HG03342 (cell line): ENCODE results near the gene GRK5.
A peak's percentile ranks its signal among the peaks of the same experiment; 100 is the strongest.
"Not testable (repeated sequence)": the region's sequence is repeated elsewhere in the genome, so short reads cannot be mapped to it uniquely, and the experiment has no call there.

Source experiments
- ATAC-seq: cut with Tn5 transposase; IDR thresholded peaks from one replicate; pipeline ENCODE4 v1.9.1; 2021; ENCODE audit warnings: mild to moderate bottlenecking, moderate library complexity; ENCODE audit not compliant: unreplicated experiment

GRK5 gene

DNA sequence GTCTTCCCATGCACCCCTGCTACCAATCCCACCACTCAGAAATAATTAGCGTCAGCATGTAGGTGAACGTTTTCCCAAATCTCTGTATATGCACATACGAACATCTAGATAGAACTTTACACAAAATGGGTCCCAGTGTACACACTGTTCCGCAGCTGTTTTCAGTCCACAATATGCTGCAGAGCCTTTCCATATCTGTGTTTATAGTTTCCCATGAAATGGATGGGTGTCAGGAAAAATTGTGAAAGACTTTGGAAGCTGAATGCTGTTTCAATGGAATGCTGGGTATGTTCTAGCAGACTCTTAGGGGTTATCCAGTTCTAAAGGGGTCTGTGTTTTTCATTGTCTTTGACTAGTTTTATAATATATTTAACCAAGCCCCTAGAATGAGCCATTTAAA, 13.8 kb downstream of the GRK5 start:
- no peak for ATAC-seq

DNA sequence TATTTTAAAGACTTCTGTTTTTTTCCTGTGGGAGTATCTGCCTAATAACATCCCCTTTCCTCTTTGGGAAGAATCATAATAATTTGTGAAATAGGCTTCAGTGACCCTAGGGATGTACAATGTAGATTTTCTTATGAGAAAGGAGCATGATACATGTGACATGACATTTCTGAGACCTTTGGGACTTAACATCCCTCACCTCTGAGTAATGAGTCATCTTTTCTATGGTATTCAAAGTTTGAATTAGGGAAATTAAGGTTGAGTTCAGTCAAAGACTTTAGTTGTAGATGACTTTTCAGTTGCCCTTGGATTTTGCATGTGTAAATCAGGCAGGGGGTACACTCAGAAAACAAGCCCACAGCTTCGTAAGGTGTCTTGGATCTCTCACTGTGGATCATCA, 14.3 kb downstream of the GRK5 start:
- peak; percentile 46 for ATAC-seq

DNA sequence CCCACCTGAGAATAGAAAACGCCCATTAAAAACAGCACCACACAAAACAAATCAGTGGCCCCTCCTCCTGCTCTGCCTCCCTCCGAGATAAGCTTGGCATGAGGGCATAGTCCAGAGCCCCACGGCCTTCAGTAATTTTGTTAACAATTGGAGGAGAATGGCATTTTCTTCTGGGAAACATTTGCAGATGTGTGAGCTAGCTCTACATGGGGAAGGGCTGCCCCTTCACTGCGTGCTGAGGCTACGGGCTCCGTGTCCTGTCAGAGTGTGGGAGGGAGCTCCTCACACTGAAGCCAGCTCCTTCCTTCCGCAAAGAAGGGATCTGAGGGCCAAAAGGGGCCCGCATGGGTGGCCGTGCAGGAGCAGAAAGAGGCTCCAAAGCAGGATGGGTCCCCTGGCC, 15.2 kb downstream of the GRK5 start:
- ATAC-seq, result no peak

DNA sequence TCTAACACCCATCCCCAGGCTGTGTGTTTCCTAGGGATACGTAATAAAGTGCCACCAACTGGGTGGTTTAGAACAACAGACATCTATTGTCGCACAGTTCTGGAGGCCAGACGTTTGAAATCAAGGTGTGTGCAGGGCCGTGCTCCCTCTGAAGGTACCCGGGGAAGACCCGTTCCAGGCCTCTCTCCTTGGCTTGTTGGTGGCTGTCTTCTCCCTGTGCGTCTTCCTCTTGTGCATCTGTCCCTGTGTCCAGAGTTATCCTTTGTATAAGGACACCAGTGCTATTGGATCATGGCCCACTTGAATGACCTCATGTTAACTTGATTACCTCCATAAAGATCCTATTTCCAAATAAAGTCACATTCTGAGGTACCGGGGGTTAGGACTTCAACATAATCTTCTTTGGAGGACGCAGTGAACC, 15.6 kb downstream of the GRK5 start:
- no peak for ATAC-seq

DNA sequence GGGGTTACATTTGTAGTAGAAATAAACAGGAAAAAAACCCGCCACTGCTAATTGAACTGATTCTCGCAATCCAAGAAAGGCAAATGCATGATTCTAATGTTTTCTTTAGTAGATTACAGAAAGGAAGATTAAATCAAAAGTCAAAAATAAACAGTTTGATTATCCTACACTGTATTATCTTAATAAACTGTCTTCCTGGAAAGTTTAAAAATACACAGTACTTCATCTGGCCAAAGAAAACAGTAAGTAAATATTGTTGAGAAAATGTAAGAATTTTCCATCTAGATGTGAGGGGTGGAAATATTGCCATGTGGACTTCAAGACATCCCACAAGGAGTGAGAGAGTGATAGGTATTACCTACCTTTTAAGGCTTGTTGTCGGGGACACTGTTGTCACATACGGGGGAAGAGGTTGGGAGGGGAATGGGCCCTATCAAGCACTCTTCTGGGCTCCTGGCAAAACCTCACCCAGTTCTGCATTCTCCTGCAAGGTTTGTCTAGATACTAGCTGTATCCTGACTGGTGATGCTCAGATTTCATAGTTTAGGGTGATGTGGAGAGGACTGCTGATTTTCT, 17.8 kb downstream of the GRK5 start:
- no peak for ATAC-seq

DNA sequence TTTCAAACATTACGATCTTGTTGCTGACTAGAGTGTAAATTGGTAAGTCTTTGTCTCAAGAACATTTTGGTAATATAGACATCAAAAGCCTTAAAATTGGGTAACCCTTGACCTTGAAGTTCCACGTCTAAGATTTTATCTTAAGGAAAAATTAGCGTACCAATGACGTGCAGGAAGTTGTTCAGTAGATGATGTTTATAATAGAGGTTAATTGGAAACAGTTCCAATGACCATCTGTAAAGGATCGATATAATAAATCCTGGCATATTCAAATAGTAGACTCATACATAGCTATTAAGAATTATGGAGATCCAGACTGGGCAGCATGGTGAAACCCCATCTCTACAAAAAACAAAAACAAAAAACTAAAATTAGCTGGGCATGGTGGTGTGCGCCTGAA, 20.5 kb downstream of the GRK5 start:
- ATAC-seq, result no peak

DNA sequence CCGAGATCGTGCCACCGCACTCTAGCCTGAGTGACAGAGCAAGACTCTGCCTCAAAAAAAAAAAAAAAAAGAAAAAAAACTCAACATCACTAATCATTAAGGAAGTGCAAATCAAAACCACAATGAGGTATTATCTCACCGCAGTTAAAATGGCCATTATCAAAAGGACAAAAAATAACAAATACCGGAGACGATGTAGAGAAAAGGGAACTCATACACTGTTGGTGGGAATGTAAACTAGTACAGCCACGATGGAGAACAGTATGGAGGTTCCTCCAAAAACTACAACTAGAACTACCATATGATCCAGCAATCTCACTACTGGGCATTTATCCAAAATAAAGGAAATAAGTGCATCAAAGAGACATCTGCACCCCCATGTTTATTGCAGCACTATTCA, 24.3 kb downstream of the GRK5 start:
- no peak for ATAC-seq

DNA sequence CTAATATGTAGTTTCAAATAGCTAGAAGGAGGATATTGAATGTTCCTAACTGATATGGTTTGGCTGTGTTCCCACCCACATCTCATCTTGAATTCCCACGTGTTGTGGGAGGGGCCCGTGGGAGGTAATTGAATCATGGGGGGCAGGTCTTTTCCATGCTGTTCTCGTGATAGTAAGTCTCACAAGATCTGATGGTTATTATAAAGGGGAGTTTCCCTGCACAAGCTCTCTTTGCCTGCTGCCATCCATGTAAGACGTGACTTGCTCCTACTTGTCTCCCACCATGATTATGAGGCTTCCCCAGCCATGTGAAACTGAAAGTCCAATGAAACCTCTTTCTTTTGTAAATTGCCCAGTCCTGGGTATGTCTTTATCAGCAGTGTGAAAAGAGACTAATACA, 25.1 kb downstream of the GRK5 start:
- not testable (repeated sequence) for ATAC-seq

DNA sequence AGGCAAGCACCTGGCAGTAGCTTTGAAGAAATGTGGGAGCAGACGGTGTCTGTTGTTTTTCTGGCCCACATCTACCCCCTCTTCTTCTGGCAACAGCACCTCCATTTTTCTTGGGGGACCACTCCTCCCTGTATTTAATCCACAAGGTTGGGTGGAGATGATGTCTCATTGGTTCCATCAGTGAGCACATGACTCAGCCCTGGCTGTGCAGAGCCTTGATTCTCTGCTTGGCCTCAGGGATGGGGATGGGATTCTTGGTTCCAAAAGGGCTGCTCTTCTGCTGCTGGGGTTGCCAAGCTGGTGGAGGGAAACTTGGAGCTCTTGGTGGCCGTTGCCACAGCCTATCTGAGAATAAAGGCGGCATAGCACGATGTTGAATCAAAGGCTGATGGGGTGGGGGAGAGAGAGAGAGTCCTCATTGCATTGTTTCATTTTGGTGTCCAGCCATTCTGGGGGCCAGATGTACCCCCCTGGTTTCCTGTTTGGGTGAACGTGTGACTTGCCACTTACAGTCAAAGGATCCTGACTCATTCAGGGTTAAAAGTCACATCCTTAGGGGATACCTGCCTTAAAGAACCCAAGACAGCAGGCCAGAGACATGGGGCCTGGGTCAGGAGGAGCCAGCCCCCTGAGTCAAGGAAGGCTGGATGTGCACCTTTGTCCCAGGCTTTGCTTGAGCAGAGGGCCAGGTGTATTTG, 25.9 kb downstream of the GRK5 start:
- ATAC-seq, result no peak

DNA sequence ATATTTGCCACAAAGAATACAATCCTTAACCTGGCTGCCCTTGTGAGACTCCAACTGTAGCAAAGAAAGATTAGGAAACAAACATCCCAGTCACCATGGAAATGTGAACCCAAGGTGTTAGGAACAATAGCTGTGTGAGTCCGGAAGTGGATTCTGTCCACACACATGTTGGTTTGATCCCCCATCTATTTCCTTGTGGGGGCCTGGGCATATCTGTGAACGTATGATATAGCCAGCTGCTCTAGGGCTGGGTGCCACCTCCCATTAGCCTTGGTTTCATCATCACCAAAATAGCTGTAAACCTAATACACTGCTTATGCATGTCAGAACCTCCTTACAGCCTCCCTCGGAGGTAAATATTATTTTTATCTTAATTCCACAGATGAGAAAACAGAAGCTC, 26.4 kb downstream of the GRK5 start:
- no peak for ATAC-seq

DNA sequence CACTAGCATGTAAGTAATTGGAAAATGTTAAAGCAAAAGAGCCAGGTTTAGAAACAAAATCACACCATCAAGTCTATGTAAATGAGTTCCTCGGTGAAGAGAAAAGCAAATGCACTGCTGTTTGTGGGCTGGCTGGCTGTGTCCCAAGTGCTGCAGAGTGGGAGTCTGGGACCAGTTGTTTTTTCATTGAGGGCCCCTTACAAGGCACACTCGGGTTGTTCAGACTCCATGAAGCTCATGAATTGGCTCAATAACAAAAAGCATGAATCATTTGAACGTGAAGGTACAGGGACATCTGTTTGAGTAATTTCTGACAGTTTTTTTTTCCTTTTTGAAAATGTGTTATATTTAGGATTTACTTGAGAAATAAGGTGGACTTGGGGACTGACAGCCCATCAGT, 28.0 kb downstream of the GRK5 start:
- no peak for ATAC-seq

DNA sequence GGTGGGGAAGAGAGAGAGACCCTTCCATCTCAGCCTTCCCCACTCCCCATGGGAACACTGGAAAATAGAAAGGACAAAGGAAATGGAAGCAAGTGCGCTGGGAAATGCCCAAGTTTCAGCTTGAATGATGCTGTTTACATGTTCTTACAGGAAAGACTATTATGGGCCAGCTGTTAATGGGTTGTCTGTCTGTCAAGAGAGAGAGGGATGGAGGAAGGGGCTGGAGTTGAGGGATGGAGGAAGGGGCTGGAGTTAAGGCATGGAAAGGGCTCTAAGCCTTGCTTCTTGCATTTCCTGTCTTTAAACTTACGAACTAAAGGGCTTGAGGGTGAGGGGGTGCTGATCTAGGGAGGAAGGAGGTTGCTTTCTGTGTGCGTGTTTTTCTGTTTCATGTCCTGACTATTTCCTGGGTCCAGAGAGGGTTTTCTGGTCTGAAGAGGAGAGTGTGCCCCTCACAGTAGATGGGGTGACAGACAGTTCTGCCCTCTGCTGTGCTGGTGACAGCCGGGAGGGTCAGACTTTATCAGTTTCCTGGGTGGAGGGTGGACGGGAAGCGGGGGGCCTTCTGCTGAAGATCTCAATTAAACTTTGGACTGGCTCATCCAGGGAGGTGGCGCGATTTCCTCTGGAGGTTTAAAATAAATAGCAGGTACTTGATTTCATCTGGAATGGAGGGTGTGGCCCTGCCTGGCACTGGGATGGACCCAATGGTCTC, 30.5 kb downstream of the GRK5 start:
- ATAC-seq, result no peak

DNA sequence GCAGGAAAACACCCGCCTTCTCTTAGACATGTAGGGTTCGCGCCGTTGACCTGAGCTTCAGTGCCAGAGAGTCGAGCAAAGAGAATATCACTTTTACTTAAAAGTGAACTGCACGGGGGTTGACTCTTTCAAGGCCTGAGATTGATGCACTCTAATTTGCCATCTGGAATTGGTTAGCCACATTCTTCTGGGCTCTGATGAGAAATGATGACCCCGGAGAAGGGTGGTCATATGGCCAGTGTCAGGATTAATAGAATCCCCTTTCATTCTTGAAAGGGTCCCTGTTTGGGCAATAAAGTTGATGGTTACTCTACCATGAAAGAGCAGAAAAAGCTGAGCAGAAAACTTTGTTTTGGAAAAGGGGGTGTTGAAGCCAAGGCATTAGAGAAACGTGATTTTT, 31.2 kb downstream of the GRK5 start:
- ATAC-seq, result no peak

DNA sequence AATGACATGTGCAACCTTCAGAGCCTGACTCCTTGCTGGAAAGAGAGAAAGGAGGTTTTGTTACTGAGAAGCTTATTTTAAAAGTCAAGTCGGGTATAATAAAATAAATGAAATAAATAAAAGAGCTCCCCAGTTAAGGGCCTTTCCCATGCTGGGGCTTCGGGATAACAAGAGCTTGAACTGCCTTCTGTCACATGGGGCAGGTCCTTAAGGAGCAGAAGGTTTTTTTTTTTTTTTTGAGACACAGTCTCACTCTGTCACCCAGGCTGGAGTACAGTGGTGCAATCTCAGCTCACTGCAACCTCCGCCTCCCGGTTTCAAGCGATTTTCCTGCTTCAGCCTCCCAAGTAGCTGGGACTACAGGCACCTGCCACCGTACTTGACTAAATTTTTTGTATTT, 31.6 kb downstream of the GRK5 start:
- not testable (repeated sequence) for ATAC-seq

DNA sequence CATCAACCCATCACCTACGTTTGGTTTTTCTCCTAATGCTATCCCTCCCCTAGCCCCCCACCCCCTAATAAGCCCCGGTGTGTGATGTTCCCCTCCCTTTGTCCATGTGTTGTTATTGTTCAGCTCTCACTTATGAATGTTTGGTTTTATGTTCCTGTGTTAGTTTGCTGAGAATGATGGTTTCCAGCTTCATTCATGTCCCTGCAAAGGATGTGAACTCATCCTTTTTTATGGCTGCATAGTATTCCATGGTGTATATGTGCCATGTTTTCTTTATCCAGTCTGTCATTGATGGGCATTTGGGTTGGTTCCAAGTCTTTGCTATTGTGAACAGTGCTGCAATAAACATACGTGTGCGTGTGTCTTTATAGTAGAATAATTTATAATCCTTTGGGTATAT, 32.3 kb downstream of the GRK5 start:
- not testable (repeated sequence) for ATAC-seq

DNA sequence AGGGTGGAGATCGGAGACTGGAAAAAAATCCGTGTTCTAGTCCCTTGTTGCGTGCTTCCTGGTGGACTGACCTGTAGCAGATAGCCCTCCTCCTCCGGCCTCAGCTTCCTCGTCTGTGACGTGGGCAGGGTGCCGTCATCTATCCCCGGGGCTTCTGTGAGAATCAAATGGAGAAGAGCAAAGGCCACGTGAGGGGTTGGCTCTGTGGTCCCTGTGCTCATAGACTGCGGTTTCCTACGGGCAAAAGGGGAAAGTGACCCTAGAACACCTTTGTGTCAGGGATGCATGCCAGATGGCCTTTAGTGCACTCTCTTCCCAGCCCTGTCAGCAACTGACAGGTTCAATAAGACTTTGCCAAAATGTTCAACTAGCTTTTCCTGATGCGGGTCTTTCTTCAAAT, 33.7 kb downstream of the GRK5 start:
- no peak for ATAC-seq

DNA sequence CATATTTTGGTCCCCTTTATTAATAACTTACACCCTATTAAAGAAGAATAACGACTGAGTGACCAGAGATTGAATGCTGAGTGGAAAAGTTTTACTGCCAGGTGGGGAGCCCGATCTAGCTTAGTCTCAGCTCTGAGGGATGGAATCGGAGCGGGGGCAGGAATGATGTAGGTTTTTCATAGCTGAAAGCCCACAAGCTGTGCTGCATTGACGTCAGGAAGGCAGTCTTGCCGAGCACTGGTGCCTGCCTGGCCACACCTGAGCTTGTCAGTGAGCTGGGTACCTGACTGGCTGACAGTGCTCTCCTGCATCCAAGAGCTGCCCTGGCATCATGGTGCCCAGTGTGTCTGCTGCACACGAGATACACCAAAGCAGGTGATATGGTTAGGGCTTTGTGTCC, 34.8 kb downstream of the GRK5 start:
- no peak for ATAC-seq

DNA sequence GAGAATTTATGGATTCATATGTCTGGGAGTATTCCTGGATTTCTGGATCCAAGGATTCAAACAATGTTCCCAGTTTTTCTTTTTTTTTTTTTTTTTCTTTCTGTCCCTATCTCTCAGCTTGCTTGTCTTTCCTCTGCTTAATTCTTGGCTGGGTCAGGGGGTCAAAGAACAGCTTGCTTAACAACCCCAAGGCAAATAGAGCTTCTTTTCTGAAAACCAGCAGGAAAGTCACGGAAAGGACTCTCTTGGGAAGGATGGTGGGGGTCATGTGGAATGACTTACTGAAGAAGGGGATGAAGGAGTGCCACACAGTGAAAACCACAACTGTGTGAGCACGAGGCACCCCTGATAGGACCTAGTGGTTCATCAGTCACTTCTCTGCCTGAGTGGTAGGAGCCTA, 36.1 kb downstream of the GRK5 start:
- no peak for ATAC-seq

DNA sequence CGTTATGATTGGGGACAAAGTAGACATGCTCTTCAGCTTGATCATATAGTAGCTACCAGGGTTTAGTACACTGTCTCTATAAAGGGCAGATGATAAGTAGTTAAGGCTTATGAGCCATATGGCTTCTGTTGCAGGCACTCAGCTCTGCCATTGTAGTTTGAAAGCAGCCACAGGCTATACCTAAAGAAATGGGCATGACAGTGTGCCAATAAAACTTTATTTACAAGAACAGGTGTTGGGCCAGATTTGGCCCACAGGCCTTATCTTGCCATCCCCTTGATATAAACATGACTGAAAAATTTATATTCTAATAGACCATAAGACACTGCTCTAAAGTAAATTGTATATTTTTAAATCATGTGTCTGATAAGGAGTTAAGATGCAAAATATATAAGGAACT, 36.6 kb downstream of the GRK5 start:
- no peak for ATAC-seq

DNA sequence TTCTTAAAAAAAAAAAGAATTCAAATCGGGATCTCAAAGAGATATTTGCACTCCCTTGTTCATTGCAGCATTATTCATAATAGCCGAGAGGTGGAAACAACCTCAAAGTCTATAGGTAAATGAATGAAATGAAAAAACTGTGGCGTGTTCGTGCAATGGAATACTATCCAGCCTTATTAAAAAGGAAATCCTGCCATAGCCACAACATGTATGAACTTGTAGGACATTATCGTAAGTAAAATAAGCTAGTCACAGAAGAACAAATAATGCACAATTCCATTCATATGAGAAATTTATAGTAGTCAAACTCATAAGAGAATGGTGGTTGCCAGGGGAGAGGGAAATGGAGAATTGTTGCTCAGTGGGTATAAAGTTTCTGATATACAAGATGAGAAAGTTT, 37.9 kb downstream of the GRK5 start:
- no peak for ATAC-seq

DNA sequence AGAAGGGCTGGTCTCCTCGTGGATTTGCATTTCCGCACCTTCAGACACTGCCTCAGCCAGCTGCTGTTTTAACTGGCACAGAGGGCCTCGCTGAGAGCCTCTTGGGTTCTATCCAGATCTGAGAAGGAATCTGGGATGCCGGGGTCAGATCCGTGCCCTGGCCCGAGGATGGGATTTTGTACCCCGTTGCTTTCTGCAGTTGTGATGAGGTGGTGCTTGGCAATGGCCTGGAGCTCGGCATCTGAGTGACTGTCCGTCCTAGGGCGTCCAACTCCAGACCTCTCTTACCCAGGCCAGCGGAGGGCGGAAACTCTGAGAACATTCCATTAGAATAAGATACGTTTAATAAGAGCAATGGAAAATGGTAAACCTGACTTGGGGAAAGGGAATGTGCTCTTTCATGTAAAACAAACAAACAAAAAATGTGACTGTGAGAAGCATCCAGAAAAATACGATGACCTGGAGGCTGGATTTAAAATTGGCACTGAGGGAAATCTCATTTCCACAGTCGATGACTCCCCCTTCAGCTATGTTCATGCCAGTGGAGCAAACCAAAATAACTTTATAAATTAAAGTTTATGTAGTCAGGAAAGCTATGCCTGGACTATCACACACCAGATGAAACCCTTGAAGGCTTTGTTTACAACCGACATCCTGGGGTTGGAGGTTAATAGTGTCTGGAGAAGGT, 39.6 kb downstream of the GRK5 start:
- no peak for ATAC-seq

DNA sequence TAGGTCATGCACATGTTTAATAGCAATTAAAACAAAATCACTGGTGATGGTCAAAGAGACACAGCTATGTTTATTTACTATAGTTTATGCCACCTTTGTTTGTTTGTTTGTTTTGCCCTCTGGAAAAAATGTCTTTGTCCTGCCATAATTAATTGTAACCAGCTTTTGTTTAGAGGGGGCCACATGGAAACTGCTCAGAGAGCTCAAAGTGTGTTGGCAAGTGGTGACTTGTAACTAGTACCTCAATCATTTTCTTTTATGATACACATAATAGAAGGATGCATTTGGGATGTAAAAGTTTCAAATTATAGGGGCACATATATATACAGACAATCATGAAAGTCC, 40.2 kb downstream of the GRK5 start:
- no peak for ATAC-seq
